Measurements from ENCODE around the gene ZFYVE28.

The ZFYVE28 gene

DNA sequence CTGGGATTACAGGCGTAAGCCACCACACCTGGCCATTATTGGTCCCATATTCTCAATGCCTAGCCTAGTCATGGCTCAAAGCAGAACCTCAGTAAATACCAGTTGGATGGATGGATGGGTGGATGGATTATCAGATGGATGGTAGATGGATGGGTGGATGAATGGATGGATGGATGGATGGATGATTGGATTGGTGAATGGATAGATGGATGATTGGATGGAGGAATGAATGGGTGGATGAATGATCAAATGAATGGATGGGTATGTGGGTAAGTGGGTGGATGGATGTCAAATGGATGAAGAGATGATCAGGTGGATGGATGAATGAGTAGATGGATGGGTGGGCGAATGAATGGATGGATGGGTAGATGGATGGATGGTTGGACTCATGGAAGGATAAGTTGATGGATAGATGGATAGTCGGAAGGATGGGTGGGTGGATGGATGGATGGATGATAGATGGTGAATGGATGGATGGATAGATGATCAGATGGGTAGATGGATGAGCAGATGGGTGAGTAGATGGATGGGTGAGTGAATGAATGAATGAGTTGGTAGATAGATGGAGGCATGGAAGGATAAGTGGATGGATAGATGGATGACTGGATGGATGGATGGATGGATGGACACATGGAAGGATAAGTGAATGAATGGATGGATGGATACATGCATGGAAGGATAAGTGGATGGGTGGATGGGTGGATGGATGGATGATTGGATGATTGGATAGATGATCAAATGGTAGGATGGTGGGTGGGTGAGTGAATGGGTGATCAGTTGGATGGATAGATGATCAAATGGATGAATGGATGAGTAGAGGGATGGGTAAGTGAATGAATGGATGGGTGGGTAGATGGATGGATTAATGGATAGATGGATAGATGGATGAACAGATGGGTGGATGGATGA, 28.5 kb upstream of the ZFYVE28 start:
- FAIRE-seq (peak; percentile 62), DNase-seq (ENCODE audit: insufficient read length, low spot score) (no peak)

DNA sequence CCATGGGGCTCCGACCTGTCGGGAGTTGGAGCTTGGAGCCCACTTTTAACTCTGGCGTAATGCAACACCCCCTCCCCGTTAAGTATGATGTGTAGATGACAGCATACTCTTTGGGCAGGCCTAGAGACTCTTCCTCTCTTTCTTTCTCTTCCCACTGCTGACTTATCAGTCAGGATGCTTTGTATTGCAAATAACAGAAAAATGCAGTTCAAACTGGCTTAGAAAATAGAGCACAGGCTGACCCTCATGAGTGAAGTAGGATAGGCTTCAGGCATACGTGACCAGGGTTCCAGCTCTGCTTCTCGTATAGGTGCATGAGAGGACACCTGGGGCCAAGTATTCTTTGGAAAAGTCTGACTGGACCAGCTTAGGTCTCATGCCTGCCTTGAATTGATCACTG, 27.1 kb upstream of the ZFYVE28 start:
- no peak for FAIRE-seq
- no peak for DNase-seq (ENCODE audit: insufficient read length, low spot score)

DNA sequence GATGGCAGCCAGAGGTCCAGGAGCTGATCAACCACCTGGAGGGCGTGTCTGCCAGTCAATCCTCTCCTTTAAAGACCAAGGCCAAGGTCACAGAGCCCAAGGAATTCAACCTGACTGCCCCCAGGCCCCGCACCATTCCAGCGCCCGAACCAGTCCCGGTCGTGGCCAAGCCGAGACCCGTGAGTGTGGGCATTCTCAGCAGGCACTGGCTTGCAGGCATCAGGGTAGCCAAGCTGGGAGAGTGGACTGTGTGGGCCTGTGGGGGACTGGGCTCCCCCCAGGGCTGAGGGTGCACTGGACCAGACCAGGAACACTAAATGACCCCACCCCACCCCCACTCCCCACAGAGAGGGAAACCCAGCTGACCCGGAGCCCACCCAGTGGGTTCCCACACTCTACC, 26.7 kb upstream of the ZFYVE28 start:
- DNase-seq (ENCODE audit: insufficient read length, low spot score): no peak
- no peak for FAIRE-seq

DNA sequence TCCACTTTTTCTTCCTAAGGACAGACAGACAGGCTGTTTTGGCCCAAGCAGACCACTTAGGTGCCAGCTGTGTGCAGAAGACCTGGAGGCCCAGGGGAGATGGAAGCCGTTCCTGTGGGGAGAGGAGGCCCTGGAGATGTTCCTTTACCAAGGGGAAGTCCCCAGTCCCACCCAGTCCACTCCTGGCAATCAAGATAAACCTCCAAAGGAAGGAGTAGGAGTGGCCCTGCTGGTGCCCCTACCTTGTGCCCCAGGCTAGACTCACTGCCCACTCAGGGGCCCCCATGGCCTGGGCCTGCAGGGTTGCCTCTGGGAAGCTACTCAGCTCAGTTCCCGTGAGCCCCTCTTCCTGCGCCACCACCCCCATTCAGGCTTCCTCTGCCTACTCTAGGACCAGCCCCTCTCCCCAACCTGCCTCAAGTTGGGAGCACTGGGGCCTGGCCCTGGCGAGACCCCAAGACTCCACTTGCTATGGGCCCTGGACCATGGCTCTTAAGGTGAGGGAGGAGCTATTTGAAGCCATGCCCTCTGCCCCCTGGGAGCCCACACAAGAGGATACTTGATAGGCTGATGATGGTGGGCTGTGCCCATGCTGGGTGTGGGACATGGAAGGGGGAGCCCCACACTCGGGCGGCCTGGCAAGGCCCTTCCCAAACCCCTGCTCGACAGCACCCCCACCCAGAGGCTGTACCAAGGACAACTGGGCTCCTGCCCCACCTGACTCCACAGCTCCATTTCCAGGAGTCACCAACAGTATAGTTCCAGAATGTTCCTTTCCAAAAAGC, 25.7 kb upstream of the ZFYVE28 start:
- FAIRE-seq: no peak
- DNase-seq (ENCODE audit: insufficient read length, low spot score): no peak

DNA sequence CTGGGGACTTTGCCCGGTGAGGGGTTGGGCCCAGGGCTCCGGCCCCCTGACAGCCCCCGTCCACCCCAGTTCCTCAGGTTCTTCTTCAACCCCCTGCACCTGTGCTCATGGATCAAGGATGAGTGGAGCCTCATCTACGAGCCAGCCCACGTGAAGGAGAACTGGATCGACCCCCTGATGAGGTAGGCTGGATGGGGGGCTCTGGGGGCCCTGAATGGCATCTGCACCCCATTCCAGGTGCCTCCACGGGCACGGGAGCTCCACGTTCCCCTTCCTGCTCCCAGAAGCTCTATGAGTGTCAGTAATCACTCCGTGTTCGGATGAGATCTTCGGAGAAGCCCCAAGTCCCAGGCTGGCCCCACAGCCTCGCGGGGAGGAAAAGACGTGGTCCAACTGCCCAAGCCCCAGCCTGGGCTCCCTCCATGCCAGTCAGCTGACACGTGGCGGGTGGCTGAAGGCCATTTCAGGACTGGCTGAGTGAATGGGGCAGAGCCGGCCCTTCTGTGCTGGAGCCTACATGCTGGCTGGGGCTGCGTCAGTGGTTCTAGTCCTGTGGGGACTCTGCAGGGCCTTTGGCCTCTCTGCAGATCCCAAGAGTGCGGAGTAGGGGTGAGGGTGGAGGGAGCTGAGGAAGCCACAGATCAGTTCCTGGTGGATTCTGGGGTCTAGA, 24.8 kb upstream of the ZFYVE28 start:
- FAIRE-seq: no peak
- no peak for DNase-seq (ENCODE audit: insufficient read length, low spot score)

DNA sequence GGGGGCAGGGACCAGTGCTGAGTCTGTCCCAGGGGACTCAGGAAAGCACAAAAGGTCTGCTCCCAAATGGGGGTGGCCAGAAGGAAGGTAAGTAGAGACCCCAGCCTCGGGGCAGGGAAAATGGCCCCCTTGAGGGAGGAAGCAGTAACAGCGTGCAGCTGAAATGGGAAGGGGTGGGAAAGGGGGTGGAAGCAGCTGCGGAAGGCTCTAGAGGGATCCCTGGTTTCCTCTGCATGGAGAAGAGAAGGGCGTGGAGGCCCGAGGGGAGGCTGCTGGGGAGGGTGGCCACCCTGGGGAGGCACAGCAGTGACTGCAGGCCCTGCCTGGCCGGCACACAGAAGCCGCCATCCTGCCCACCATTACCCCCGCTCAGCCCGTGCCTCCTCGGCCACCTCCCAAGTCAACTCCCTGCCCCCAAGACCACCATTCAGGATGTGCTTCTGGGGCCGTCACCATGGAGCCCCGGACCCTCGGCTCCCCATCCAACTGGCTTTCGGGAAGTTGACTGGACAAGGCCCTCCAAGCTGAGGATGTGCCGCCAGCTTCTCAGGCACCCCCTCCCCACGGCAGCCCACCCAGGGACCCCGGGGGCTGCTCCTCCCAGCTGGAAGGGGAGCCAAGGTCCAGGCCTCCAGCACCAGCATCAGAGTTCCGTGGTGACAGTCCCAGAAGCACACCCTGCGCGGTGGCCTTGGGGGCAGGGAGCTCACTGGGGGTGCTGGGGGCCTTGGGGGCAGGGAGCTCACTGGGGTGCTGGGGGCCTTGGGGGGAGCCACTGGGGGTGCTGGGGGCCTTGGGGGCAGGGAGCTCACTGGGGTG, 23.9 kb upstream of the ZFYVE28 start:
- no peak for DNase-seq (ENCODE audit: insufficient read length, low spot score)
- FAIRE-seq: no peak

DNA sequence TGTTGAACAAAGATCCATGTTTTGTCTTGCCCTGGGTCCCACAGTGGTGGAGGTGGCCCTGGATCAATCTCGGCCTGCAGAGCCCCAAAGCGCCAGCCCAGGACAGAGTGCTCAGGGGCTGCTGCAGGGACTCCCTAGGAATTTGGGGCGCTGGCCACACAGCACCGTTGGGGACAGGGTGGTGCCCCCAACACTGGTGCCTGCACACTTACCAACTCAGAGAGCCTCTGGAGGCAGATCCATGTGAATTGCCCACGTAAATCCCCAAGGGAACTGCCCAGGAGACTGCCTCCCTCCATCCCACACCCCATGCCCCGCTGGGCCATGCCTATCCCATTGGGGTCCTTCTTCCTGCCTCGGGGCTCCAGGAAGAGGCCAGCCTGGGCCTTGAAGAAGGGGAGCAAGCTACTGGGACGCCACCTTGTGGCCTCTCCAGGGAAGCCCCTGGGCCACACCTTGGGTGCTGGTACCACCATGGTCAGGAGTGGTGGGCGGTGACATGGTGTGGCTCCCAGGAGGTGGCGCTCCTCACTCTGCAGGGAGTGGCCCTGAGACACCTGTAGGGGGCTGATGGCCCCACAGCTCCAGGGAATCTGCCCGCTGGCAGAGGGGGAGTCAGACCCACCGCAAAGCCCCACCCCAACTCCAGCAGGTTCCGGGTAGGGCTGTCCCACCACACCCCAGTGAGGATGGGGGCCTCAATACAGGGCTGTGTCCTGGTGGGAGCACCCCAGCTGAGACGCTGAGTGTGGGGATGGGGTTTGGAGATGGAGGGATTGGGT, 23.1 kb upstream of the ZFYVE28 start:
- DNase-seq (ENCODE audit: insufficient read length, low spot score): peak; percentile 87
- peak; percentile 87 for FAIRE-seq

DNA sequence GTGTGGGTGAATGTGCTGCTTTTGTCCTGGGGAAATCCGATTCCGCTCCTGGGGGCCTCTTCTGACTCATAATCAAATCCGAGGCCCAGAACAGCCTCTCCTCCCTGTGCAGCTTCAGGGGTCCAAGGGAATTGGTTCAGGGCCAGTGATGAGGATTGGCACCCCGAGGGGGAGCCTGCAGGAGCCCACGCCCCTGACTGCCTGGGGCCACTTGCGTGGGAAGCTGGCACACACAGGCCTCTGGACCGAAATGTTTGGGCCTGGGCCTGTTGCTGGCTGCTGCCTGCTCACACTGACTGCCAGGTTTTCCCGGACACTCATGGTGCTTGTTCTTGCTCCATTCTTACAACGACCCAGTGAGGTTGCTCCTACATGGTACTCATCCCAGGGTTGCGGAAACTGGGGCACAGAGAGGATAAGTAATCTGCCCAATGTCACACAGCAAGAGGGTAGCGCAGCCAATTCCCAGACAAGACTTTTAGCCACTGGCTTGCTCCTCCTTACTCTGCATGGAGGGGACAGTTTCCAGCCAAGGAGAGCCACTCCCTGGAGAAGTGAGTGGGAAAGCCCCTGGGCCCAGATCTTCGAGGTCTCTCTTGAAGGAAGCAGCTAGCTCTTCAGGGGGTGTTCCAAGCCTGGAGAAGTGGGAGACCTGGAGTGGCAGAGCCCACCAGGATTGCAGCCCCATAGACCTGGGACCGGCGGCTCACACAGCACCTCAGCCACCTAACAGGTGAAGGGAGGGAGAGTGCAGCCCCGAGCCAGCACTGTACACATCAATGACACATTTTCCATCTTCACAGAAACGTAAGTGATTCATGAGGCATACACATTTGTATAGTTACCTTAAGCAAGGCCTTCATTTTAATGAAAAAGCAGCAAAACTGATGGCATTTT, 20.6 kb upstream of the ZFYVE28 start:
- no peak for DNase-seq (ENCODE audit: insufficient read length, low spot score)
- FAIRE-seq: no peak

DNA sequence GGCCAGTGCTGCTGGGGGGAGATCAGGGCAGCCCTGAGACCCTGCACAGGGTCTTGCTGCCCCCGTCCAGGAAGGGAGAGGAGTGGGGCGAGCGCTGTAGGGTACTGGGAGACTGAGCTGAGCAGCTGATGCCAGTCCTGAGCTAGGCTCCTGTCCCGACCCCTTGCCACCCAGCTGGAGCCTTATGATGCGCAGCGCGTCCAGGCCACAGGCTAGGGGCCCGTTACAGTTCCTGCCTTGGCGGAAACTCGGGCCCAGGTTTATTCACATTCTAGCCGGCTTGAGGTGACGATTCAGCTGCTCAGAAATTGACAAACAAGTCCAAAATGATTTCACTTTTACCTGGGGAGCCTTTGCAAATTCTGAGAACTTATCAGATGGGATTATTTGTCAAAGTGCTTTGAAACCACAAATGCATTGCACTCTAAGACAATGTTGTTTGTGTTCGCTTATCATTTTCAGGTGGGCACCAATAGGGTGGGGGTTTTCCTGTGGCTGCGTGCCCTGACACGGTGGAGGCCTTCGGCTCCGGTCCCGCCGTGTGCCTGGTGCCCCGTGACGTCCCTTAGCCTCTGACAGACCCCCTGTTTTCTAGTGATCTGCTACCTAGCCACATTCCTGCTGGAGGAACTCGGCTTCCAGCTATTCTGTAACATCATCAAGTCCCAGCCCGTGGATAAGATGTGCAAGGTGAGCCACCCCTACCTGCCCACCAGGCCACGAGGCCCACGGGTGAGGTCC, 19.2 kb upstream of the ZFYVE28 start:
- DNase-seq (ENCODE audit: insufficient read length, low spot score): no peak
- no peak for FAIRE-seq

DNA sequence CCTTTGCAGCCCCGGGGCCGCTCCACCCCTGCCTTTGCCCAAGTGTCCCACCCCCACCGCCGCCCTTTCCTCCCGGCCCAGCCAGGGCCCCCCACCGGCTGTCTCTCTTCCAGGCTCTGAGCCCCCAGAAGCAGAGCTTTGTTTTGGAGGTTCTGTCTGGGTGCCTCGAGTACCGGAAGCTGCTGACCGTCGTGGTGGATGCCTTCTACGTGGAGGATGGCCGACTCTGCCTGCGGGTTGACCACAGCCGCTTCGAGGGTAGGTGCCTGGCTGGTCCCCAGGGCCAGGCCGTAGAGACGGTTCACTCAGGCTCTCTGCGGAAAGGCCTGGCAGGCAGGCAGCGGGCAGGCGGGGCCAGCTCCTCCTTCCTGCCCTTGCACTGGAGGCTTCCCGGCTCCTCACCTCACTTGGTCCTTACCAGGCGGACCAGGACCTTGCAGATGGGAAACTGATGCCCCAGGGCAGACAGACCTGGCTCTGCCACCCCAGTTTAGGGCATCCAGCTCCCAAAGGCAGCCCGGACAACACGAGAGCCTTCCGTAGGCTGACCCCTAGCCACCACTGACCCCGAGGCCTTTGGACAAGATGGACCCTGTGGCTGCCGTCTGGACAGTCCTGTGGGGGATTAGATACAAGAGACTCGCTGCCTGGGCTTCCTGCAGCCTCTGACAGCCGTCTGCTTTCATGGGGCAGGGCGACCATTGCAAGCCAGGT, 18.5 kb upstream of the ZFYVE28 start:
- DNase-seq (ENCODE audit: insufficient read length, low spot score) (no peak), FAIRE-seq (no peak)

DNA sequence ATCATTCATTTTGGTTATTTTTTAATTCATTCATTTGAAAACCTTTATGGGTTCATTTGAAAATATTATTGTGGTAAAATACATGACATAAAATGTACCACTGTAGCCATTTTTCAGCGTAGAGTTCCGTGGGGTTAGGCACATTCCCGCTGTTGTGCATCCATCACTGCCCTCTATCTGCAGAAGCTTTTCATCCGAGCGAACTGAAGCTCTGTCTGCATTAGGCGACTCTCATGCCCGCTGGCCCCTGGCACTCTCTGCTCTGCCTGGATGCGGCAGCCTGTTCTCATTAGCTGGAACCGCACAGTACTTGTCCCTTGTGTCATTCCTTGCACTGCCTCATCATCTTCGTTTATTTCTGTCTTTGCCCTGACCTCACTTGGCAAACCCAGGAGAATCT, 17.9 kb upstream of the ZFYVE28 start:
- DNase-seq (ENCODE audit: insufficient read length, low spot score): no peak
- no peak for FAIRE-seq

DNA sequence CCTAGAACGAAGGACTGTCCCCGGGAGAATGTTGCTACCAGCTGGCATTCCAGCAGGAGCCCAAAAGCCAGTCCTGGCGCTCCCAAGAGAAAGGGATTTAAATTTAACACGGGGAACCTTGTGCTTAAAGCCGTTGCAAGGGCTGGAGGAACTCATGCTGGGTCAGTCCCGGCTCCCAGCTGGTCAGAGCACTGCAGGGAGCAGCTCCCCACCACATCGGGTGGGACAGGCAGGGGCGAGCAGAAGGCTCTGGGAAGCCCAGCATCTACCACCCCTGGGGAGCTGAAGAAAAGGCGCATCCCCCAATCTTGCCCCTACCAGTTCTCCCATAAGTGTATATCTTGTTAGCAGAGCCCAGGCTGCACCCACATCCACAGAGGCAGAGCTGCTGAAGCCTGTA, 16.0 kb upstream of the ZFYVE28 start:
- FAIRE-seq: no peak
- no peak for DNase-seq (ENCODE audit: insufficient read length, low spot score)

DNA sequence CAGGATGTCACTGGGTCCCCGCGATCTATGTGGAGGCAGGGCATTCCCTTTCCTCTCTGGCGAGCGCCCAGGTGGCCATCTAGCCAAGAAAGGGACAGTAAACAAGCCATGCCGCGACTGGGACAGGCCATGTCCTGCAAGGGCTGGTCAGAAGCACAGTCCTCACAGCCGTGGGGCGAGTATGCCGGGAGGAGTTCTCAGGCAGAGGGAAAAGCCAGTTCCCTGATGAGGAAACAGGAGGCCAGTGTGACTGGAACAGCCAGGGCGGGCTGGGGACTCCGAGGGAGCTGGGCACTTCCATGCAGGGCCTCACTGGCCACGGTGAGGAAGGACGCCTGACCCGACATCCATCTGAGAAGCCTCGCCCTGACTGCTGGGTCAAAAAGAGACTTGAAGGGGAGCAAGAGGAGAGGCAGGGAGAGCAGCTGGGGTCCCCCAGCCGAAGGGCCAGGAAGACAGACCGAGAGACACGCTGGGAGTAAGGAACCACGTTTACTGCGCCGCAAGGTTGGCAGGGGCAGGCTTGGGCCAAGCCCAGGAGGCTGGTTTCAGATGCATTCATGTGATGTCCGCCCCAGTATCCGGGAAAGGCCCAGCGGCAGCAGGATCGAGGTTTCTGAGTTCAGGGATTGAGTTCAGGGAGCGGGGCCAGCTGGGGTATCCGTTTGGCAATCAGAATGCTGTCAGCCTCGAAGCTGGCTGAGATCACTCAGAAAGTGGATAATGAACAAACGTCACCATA, 15.3 kb upstream of the ZFYVE28 start:
- peak; percentile 33 for FAIRE-seq

DNA sequence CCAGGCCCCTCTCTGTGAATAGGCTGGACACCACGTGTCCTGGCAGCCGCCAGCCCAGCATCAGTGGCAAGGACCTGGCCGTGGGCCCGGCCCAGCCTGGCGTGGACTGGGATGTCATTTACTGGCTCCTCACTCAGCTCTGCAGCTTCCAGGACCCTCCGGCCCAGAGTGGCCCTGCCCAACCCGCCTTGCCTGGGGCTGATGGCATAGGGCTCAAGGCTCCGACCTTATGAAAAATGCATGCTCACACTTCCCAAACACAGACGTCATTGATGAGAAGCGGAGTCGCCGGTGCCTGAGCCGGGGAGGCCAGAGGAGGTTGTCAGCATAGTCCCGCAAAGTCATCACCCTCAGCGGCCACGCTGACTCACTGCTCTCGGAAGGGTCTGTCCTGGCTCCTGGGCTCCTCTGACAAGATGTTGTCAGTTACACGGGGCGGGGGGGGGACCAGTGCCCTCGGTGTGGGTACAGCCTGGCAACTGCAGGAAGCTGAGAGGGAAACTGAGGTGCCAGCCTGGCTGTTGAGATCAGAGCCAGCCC, 14.6 kb upstream of the ZFYVE28 start:
- FAIRE-seq: peak; percentile 63
- peak; percentile 56 for DNase-seq (ENCODE audit: insufficient read length, low spot score)

More for the DNA sequence above, 15.3 kb upstream of the ZFYVE28 start:
- DNase-seq (ENCODE audit: insufficient read length, low spot score): no peak

DNA sequence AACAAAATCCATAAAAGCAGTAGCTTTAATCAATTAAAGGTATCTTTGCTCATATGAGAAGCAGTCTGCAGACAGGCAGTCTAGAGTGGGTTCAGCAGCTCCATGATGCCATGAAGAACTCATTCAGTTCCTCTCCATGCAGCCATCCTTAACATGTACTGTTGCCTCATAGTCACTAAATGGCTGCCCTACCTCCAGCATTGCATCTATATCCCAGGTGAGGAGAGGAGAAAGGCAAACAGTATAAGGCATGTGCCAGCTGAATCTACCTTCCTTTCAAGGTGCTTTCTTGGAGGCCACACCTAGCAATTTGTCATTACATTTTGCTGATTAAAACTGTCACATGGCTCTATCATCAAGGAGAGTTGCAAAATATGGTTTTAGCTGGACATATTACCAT, 13.6 kb upstream of the ZFYVE28 start:
- no peak for DNase-seq (ENCODE audit: insufficient read length, low spot score)
- FAIRE-seq: no peak

Data from HTR-8/SVneo (cell line).